Stimulated activated CD8-positive, alpha-beta memory T cell treated with anti-CD3 and anti-CD28 coated beads, Interleukin-15, amount 100 ng/mL, for 48 hours (primary cell): Measurements from ENCODE around the gene HNRNPK.

Experiments
- DNase-seq, 2 donors: peaks; one replicate each; pipeline ENCODE4 v3.0.0-alpha.2; 2020; ENCODE audit warnings: low read depth in 2 of 2

Gene HNRNPK

GRCh38 chr9:83979812-83980394 is at the start of gene HNRNPK:
Gene HNRNPK (minus strand): TSS chr9:83980215. CDS start chr9:83978252, 1,963 bp downstream.
- peak; percentile 96 to 97 for DNase-seq

GRCh38 chr9:84027201-84027600 is 47.2 kb upstream of the HNRNPK start:
- no peak for DNase-seq

GRCh38 chr9:84024041-84024575 is 44.1 kb upstream of the HNRNPK start:
- no peak for DNase-seq

- DNase-seq = no peak
Observed at GRCh38 chr9:84007662-84008061, 27.6 kb upstream of the HNRNPK start.

- no peak for DNase-seq
Observed at GRCh38 chr9:84003246-84003645, 23.2 kb upstream of the HNRNPK start.

- DNase-seq = no peak
Observed at GRCh38 chr9:84002344-84002743, 22.3 kb upstream of the HNRNPK start.

- no peak for DNase-seq
Observed at GRCh38 chr9:84001621-84002020, 21.6 kb upstream of the HNRNPK start.

GRCh38 chr9:84000186-84000585 is 20.2 kb upstream of the HNRNPK start:
- DNase-seq = no peak

- DNase-seq = no peak
Observed at GRCh38 chr9:83999141-83999918, 19.3 kb upstream of the HNRNPK start.

- DNase-seq = no peak
Observed at GRCh38 chr9:83996126-83996525, 16.1 kb upstream of the HNRNPK start.

- DNase-seq = no peak
Observed at GRCh38 chr9:83992901-83993300, 12.9 kb upstream of the HNRNPK start.

- DNase-seq = no peak
Observed at GRCh38 chr9:83992407-83992806, 12.4 kb upstream of the HNRNPK start.

GRCh38 chr9:83991355-83991754 is 11.3 kb upstream of the HNRNPK start:
- no peak for DNase-seq

GRCh38 chr9:83988411-83988810 is 8.4 kb upstream of the HNRNPK start:
- DNase-seq = no peak

GRCh38 chr9:83987402-83987791 is 7.4 kb upstream of the HNRNPK start:
- DNase-seq = no peak

GRCh38 chr9:83986765-83987401 is 6.9 kb upstream of the HNRNPK start:
- DNase-seq = no peak

- no peak for DNase-seq
Observed at GRCh38 chr9:83986195-83986594, 6.2 kb upstream of the HNRNPK start.

- DNase-seq = no peak
Observed at GRCh38 chr9:83981126-83981871, 1.3 kb upstream of the HNRNPK start.

- DNase-seq = peak; percentile 98
Observed at GRCh38 chr9:83980395-83981125, 545 bp upstream of the HNRNPK start, which contains the start of gene RMI1. Gene RMI1 (plus strand): TSS chr9:83980805. CDS start chr9:84000987, 20,182 bp downstream.

GRCh38 chr9:83978992-83979811 is 813 bp downstream of the HNRNPK start:
- peak; percentile 79 to 80 for DNase-seq
